HepG2 (cell line): Measurements from ENCODE around the gene RFTN1. TPM values are rescaled to one million over a fixed set of nuclear protein-coding genes. Genes with fewer than 3 reads are reported as not detected.

ENCODE experiments used
- ATAC-seq: fragments of 200-7000 bp; cut with Tn5 transposase; 3 replicates; pipeline ENCODE4 v1.9.1; 2020; ENCODE audit warnings: mild to moderate bottlenecking, moderate library complexity
- BruUV-seq: library from RNA; stranded (reverse); fragments of 400-500 nt; replicated peaks from 2 replicates; lab custom pipeline; 2021; lab: Mats Ljungman, UMichigan
- CTCF ChIA-PET: fragments of 300-600 bp; formaldehyde crosslinking; extraction: SDS; loops from one replicate; lab custom pipeline; 2021; ENCODE audit warnings: low total read pairs, inconsistent platforms, low intra/inter-chr PET ratio; lab: Yijun Ruan, JAX
- POLR2A ChIA-PET: fragments of 350-600 bp; sonication (Branson Sonifier 250); formaldehyde crosslinking; loops from one replicate; lab custom pipeline; 2020; ENCODE audit warnings: antibody characterized with exemption, inconsistent platforms; lab: Yijun Ruan, JAX
- DNase-seq: peaks from one replicate; pipeline ENCODE4 v3.0.0-alpha.2; 2015; ENCODE audit warnings: low spot score
- FAIRE-seq: peaks from 3 replicates; lab custom pipeline; 2011; peaks lifted over from hg19 to GRCh38; lab: Jason Lieb, UNC
- H2AFZ ChIP-seq: one replicate; pipeline ENCODE4 v1.6.1; 2011; ENCODE audit warnings: low read length, inconsistent platforms
- H3K27ac ChIP-seq: fragments of 300-600 bp; 3 replicates; pipeline ENCODE4 v1.8.0; 2011; ENCODE audit warnings: mixed run types, mild to moderate bottlenecking, mixed read lengths, low read length, inconsistent platforms; ENCODE audit not compliant: insufficient read depth; ENCODE audit errors: extremely low read length
- H3K27me3 ChIP-seq, 2 experiments: fragments of 200-600 bp in 1 of 2; 2 replicates in 1 of 2; 3 replicates in 1 of 2; pipeline versions ENCODE4 v1.6.0 to v1.8.0; 2011; ENCODE audit warnings: low read length in 2 of 2, mild to moderate bottlenecking in 2 of 2, moderate library complexity in 2 of 2, inconsistent platforms in 1 of 2; ENCODE audit not compliant: insufficient read depth in 2 of 2, control insufficient read depth in 1 of 2
- H3K36me3 ChIP-seq, 2 experiments: fragments of 200-600 bp in 1 of 2; replicated peaks in 1 of 2; 2 replicates in 1 of 2; 3 replicates in 1 of 2; pipeline versions ENCODE4 v1.5.1 to v1.8.0; 2011; ENCODE audit warnings: low read length in 2 of 2, inconsistent platforms in 1 of 2; ENCODE audit not compliant: insufficient read depth in 2 of 2, control insufficient read depth in 1 of 2
- H3K4me1 ChIP-seq: 2 replicates; pipeline ENCODE4 v1.5.1; 2012; ENCODE audit warnings: low read length, inconsistent platforms; ENCODE audit not compliant: insufficient read depth
- H3K4me2 ChIP-seq: 2 replicates; pipeline ENCODE4 v1.6.0; 2011; ENCODE audit warnings: low read depth, low read length, inconsistent platforms
- H3K4me3 ChIP-seq, 3 experiments: fragments of 200-600 bp in 1 of 3; sonication (generic), shearing (Covaris generic) in 1 of 3; replicated peaks in 1 of 3; 2 replicates each; pipeline ENCODE4 v1.5.1; 2011 to 2016; ENCODE audit warnings: low read length in 3 of 3, inconsistent platforms in 2 of 3, low read depth in 2 of 3, mild to moderate bottlenecking in 2 of 3, control low read depth in 1 of 3, mixed read lengths in 1 of 3; ENCODE audit not compliant: insufficient read depth in 1 of 3
- H3K79me2 ChIP-seq: one replicate; pipeline ENCODE4 v1.6.1; 2011; ENCODE audit warnings: low read length, inconsistent platforms; ENCODE audit not compliant: insufficient read depth
- H3K9ac ChIP-seq: 2 replicates; pipeline ENCODE4 v1.6.0; 2011; ENCODE audit warnings: mild to moderate bottlenecking, low read depth, low read length, inconsistent platforms; ENCODE audit not compliant: insufficient read depth
- H3K9me3 ChIP-seq: 2 replicates; pipeline ENCODE4 v1.5.1; 2012; ENCODE audit warnings: mild to moderate bottlenecking, low read length
- H4K20me1 ChIP-seq: 2 replicates; pipeline ENCODE4 v1.6.0; 2011; ENCODE audit warnings: inconsistent platforms, mild to moderate bottlenecking, low read length, moderate library complexity; ENCODE audit not compliant: insufficient read depth
- BCLAF1 ChIP-seq: fragments of 450-650 bp; IDR thresholded peaks from 2 replicates; pipeline ENCODE4 v1.6.1; 2017; ENCODE audit warnings: mild to moderate bottlenecking
- CTCF ChIP-seq: sonication (generic); formaldehyde crosslinking; IDR thresholded peaks from 2 replicates; pipeline ENCODE4 v1.5.0; 2020; ENCODE audit warnings: mild to moderate bottlenecking, missing genetic modification reagents, moderate library complexity
- ELK4 ChIP-seq: sonication (generic); formaldehyde crosslinking; IDR thresholded peaks from 2 replicates; pipeline ENCODE4 v1.9.0; 2021; ENCODE audit warnings: missing genetic modification reagents, borderline replicate concordance
- KAT2B ChIP-seq: fragments of 150-350 bp; IDR thresholded peaks from 2 replicates; pipeline ENCODE4 v1.6.1; 2014; ENCODE audit warnings: low read depth, low read length, borderline replicate concordance
- KDM5A ChIP-seq: fragments of 200-600 bp; sonication (generic); IDR thresholded peaks from 2 replicates; pipeline ENCODE4 v1.7.0; 2018; ENCODE audit warnings: antibody characterized with exemption, mild to moderate bottlenecking, low read length, borderline replicate concordance
- KDM6A ChIP-seq: IDR thresholded peaks from 2 replicates; pipeline ENCODE4 v1.6.1; 2016; ENCODE audit warnings: low read depth
- PHF21A ChIP-seq: sonication (generic); formaldehyde crosslinking; IDR thresholded peaks from 2 replicates; pipeline ENCODE4 v1.5.0; 2020; ENCODE audit warnings: mild to moderate bottlenecking, missing genetic modification reagents
- REL ChIP-seq: sonication (generic); formaldehyde crosslinking; conservative IDR thresholded peaks from 2 replicates; pipeline ENCODE4 v1.8.0; 2022; ENCODE audit warnings: mild to moderate bottlenecking, missing genetic modification reagents, moderate library complexity
- SNRNP70 ChIP-seq: fragments of 200-400 bp; formaldehyde crosslinking; IDR thresholded peaks from 2 replicates; pipeline ENCODE4 v1.6.1; 2017; ENCODE audit warnings: mild to moderate bottlenecking, low read depth, low read length, moderate library complexity
- ZBTB3 ChIP-seq: sonication (generic); formaldehyde crosslinking; IDR thresholded peaks from 2 replicates; pipeline ENCODE4 v1.4.0; 2020; ENCODE audit warnings: low read depth, mild to moderate bottlenecking, moderate library complexity, missing genetic modification reagents, borderline replicate concordance
- ZBTB49 ChIP-seq: sonication (generic); formaldehyde crosslinking; IDR thresholded peaks from 2 replicates; pipeline ENCODE4 v1.4.0; 2020; ENCODE audit warnings: missing genetic modification reagents, borderline replicate concordance
- ZIK1 ChIP-seq: sonication (generic); formaldehyde crosslinking; IDR thresholded peaks from 2 replicates; pipeline ENCODE4 v1.5.0; 2020; ENCODE audit warnings: mild to moderate bottlenecking, low read depth, missing genetic modification reagents, borderline replicate concordance
- ZNF607 ChIP-seq: sonication (generic); formaldehyde crosslinking; IDR thresholded peaks from 2 replicates; pipeline ENCODE4 v1.5.1; 2020; ENCODE audit warnings: missing genetic modification reagents, mild to moderate bottlenecking, borderline replicate concordance
- ZNF652 ChIP-seq: IDR thresholded peaks from 2 replicates; pipeline ENCODE4 v1.6.1; 2016; ENCODE audit warnings: low read depth, borderline replicate concordance
- WGBS: methylation state at CpG from one replicate; pipeline ENCODE4 v1.1.6; 2017; ENCODE audit warnings: low lambda C conversion rate; 5-methylcytosine and 5-hydroxymethylcytosine counted together
- in situ Hi-C: cut with HindIII; loops from 2 replicates; pipeline ENCODE4 v1.10.0; 2017; ENCODE audit warnings: low pct_unique_long_range_greater_than_20kb; ENCODE audit not compliant: extremely low pct_ligation_motif_present
- intact Hi-C: fragments of 100-400 bp; cut with micrococcal nuclease; formaldehyde crosslinking; loops from one replicate; pipeline ENCODE4 v1.10.0; 2022; ENCODE audit not compliant: unreplicated experiment
- polyA plus RNA-seq, 8 experiments: library from polyadenylated mRNA; depleted of rRNA in 3 of 8; stranded (reverse) in 7 of 8; unstranded in 1 of 8; fragments of >200 nt; fragmentation: Illumina TruSeq in 4 of 8; extraction: Trizol in 4 of 8; gene quantifications; 2 replicates each; pipeline versions ENCODE4 v1.2.1 to v1.2.3, GENCODE V29; 2011 to 2016; ENCODE audit warnings: low read depth in 4 of 8, missing spikeins in 1 of 8, mixed read lengths in 1 of 8; ENCODE audit not compliant: insufficient read depth in 1 of 8
- total RNA-seq, 5 experiments: library from RNA; depleted of rRNA; stranded (reverse); fragments of >200 nt; fragmentation: Illumina TruSeq; extraction: Trizol; gene quantifications; 2 replicates each; pipeline ENCODE4 v1.2.3, GENCODE V29; 2016; ENCODE audit warnings: low read depth in 1 of 5

RFTN1 gene
- total and polyA plus RNA-seq, 2 of the 13 experiments (the other 11 are each of a cell fraction or from before 2014, with no cell fraction given): not detected

- TF ChIP-seq ELK4 (CRISPR knock-in tag): no peak
- TF ChIP-seq ZNF607 (CRISPR knock-in tag): no peak
Observed at GRCh38 chr3:16295298-16295890, 218.1 kb downstream of the RFTN1 start (continued).

GRCh38 chr3:16294844-16295243 lies 218.7 kb downstream of the RFTN1 start:
- Histone ChIP-seq H2AFZ (no peak overlapping the region), H3K9me3 (peaks cover 10% of the 10 kb centered on the region; the same call in 1 of the 2 replicates), H3K36me3 (peaks cover 4 to 52% of the 10 kb centered on the region in 2 experiments), H3K27ac (no peak overlapping the region), H3K79me2 (no peaks in the 10 kb centered on the region), H3K4me1 (no peaks in the 10 kb centered on the region), H4K20me1 (no peaks in the 10 kb centered on the region; the same call in 1 of the 2 replicates), H3K9ac (no peak overlapping the region), H3K27me3 (no peaks in the 10 kb centered on the region), H3K4me2 (no peak overlapping the region), H3K4me3 (no peak overlapping the region)
- in situ Hi-C loops: loop anchor here (5.0 to 10.0 kb wide), 2 partner anchors 220 to 257 kb away; partner anchors contain the start of gene RFTN1
- CTCF ChIA-PET: no interaction called here
- BruUV-seq: no TSS peak
- ATAC-seq: no peak
- intact Hi-C loops: no loop called here
- no peak for FAIRE-seq
- DNase-seq: no peak
- POLR2A ChIA-PET: no interaction called here
- 98% methylated on average over 5 of the region's 5 CpGs for WGBS
- TF ChIP-seq ZBTB3 (CRISPR knock-in tag): no peak
- TF ChIP-seq BCLAF1: no peak
- no peak for TF ChIP-seq ZIK1
- no peak for TF ChIP-seq PHF21A (CRISPR knock-in tag)
- no peak for TF ChIP-seq ZBTB49
- no peak for TF ChIP-seq KAT2B
- no peak for TF ChIP-seq ZNF652 (CRISPR knock-in tag)
- no peak for TF ChIP-seq SNRNP70
- no peak for TF ChIP-seq KDM5A
- TF ChIP-seq KDM6A: no peak
- no peak for TF ChIP-seq REL (CRISPR knock-in tag)
- TF ChIP-seq CTCF (CRISPR knock-in tag): no peak
